ENCODE measurements around the gene UCN2.

GRCh38 chr3:48568476-48568875 is 4.9 kb upstream of the UCN2 start:
- TF ChIP-seq, protein P1, sequence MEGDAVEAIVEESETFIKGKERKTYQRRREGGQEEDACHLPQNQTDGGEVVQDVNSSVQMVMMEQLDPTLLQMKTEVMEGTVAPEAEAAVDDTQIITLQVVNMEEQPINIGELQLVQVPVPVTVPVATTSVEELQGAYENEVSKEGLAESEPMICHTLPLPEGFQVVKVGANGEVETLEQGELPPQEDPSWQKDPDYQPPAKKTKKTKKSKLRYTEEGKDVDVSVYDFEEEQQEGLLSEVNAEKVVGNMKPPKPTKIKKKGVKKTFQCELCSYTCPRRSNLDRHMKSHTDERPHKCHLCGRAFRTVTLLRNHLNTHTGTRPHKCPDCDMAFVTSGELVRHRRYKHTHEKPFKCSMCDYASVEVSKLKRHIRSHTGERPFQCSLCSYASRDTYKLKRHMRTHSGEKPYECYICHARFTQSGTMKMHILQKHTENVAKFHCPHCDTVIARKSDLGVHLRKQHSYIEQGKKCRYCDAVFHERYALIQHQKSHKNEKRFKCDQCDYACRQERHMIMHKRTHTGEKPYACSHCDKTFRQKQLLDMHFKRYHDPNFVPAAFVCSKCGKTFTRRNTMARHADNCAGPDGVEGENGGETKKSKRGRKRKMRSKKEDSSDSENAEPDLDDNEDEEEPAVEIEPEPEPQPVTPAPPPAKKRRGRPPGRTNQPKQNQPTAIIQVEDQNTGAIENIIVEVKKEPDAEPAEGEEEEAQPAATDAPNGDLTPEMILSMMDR (IDR thresholded peaks at IDR 0.05) = no peak
- TF ChIP-seq POLR2A (IDR thresholded peaks at IDR 0.05) = no peak
